ENCODE measurements around the gene GFOD1.

GFOD1 gene, protein sequence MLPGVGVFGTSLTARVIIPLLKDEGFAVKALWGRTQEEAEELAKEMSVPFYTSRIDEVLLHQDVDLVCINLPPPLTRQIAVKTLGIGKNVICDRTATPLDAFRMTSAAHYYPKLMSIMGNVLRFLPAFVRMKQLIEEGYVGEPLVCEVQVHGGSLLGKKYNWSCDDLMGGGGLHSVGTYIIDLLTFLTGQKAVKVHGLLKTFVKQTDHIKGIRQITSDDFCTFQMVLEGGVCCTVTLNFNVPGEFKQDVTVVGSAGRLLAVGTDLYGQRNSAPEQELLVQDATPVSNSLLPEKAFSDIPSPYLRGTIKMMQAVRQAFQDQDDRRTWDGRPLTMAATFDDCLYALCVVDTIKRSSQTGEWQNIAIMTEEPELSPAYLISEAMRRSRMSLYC
- total RNA-seq: 3.6 to 103 (median 72.3) reads per million in 17 experiments

DNA sequence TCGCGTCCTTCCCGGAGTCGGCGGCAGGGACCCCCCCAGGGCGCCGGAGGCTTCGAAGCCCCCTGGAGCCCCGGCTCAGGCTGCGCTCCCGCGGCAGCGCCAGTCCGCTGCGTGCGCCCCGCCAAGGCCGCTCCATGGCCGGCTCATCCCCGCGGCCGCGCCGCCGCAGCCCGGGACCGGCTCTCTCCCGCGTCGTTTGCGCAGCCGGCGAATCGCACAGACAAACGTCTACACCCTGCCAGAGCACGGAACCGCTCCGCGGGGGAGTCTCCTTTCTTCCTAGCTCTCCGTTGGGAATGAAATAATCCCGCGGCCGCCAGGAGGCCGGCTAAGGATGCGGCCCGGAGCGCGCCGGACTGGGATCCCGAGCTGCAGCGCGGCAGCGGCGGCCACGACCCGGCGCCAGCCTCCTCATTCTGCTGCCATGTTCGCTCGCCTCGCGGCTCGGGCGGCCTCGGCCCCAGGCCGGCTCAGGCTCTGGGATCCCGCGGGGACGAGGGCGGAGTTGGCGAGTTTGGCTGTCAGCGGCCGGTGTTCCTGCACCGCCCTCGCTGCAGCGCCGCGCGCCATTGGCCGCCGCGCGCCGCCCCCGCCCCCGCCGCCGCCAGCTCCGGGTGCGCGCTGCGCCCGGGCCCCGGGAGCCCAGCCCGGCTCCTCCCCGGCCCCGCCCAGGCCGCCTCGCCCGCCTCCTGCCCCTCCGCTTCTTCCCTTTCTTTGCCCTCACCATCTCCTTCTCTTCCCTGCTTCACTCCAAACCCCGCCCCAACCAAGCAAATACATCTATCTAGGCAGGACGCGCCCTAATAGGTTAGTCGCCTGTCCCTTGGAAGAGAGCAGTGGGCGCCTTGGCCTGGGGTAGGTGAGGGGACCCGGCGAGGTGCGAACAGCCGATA, at the start of gene GFOD1:
TSS of gene GFOD1 (minus strand) at position 479 of the 893 bp plus-strand sequence. CDS start 710 bp downstream, outside the sequence.
- peak; percentile 92 to 97 (median 94) for DNase-seq

DNA sequence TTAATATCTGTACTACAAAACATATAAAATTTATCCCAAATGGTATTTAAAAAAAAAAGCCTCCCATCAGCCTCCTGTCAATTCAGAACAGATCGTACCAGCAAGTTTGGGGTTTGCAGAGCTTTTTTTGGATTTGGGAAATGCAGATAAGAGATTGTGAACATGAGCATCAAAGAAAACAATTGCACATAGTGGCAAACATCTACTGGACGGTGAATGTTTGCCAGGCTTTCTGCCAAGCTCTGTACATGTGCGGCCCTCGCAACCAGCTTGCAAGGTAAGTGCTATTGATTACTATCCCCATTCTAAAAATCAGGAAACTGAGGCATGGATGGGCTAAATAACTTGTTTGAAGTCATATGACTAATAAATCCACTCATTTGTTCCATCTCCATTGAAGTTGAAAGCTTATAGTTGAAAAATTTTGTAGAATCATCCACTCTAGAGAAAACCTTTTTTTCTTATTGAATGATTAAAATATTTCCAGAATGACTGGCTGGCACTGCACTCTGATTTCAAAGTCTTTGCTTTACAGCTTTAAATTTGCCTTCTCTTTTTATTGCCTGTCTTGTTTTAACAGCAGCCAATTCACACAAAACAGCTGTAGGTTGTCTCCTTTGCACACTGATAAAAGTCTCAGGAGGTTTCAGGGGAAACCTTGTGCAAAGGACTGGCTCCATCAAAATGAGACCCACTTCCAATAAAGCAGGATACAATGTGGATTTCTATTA, 49.6 kb upstream of the GFOD1 start:
- DNase-seq: no peak

DNA sequence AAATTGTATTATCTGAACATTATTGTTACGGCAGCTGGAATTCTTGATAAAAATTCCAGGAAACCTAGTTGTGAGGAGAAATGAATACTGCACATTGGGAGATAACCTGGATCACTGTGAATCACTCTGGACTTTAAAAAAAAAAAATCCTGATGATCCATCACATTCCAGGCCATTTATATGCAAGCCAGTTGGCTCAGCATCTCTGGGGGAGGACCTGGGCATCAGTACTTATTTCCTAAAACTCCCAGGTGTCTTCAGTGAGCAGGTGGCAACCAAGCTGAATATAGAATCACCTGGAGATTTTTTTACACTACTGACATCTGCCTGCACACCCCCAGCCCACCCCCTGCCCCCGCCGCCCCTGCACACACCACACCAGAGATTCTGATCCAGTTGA, 47.9 kb upstream of the GFOD1 start:
- no peak for DNase-seq

DNA sequence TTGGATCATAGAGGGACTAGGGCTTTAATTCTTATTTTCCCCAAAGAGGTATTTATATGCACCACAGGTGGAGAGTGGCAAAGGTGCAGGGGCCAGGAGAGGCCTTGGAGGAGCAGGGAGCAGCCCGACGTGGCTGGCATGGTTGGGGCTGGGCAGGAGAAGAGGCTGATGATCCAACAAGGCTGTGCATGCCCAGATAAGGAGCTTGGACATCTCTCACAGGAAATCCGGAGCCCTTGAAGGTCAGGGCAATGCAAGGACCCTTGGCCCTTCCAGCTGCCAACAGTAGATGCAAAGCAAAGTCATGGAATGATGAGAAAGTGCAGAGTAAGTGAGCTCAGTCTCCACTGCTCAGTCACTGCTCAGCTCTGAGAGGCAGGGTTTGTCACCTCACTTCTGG, 47.1 kb upstream of the GFOD1 start:
- DNase-seq: no peak

DNA sequence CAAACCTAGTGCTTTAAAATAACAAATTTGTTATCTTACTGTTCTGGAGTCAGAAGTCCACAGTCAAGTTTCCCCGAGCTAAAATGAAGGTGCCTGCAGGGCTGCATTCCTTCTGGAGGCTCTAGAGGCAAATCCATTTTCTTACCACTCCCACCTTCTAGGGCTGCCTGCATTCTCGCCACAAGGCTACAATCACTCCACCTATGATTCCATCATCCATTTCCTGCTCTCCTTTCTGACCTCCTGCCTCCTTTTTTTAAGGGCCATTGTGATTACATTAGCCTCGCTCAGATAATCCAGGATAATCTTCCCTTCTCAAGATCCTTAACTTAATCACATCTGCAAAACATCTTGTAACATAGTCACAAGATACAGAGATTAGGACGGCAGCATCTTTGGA, 44.6 kb upstream of the GFOD1 start:
- no peak for DNase-seq

DNA sequence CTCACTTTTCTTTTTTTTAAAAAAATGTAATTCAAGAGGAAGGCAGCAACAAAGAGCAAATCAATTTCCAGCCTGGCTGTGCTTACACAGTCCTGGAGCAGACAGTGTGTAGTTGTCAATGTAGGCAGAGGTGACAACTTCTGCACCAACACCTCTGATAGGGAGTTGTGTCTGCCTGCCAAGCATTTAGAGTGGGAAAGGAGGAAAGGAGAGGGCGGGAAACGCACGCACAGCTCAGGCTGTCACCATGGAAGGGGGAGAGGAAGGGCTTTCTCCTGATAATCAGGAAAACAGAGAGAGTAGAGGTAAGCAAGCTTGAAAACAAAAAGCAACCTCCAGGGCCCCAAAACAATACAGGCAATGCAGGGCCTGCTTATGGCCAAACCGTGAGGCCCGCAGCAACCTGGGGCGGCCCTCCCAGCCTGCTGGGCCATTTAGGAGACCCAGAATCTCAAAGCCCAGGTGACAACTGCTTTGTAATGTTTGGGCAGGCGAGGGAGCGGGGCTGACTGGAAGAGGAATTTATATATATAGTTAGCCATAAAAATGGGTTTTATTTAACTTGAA, 41.5 kb upstream of the GFOD1 start:
- no peak for DNase-seq

DNA sequence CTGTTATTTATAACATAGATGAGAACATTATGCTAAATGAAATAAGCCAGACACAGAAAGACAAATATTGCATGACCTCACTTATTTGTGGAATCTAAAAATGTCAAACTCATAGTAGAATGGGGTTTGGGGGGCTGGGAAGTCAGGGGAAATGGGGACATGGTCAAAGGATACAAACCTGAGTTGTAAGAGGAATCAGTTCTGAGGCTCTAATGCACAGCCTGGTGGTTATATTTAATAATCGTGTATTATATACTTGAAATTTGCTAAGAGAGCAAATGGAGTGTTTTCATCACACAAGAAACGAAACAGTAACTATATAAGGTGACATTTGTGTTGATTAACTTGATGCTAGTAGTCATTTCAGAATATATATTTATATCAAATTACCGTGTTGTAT, 40.8 kb upstream of the GFOD1 start:
- peak in 1 of 4 experiments; percentile 20 for DNase-seq

DNA sequence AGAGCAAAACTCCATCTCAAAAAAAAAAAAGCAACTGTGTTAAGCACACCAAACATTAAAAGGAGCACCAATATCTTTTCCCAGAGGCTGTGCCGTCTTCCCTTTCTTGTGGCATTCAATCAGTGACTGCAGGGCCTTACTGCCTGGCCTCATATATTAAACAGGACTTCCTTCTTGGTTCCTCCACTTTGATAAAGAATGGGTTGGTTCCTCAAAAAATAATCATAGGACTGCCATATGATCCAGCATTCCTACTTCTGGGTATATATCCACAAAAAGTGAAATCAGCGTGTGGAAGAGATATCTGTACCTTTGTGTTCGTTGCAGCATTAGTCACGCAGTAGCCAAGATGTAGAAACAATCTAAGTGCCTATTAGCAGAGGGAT, 40.3 kb upstream of the GFOD1 start:
- DNase-seq: peak; percentile 48 to 75 (median 62)

DNA sequence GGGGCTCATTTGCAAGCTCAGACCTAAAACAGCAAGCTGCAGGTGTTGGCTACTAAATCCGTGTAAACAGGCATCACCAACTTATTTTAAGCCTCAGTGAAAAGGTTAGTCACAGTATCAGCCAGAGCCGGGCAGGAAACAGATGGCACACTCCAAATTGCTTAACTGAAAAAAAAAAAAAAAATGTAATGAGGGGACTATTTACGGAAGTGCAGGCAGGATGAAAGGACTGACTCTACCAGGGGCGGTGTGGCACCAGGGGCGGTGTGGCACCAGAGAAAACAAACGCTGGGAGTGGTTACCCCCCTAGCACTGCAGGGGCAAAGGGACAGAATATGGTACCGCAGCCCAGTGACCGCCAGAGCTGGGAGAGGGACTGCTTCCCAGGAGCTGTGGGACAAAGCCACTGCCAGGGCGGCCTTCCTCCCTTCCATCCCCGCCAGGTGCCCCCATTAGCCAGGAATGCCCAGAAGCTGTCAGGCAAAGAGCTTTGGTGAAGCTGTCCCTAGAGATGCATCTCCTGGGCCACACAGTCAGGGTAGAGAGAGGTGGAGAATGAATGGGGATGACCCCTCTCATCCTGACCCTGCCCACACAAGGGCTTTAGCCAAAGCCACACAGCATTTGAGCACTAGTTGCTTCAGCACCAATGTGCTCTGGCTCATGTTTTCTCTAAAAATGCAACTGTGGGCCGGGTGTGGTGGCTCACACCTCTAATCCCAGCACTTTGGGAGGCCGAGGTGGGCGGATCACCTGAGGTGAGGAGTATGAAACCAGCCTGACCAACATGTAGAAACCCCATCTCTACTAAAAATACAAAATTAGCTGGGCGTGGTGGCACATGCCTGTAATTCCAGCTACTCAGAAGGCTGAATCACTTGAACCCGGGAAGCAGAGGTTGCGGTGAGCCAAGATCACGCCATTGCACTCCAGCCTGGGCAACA, 39.6 kb upstream of the GFOD1 start:
- peak; percentile 74 to 93 (median 87) for DNase-seq

DNA sequence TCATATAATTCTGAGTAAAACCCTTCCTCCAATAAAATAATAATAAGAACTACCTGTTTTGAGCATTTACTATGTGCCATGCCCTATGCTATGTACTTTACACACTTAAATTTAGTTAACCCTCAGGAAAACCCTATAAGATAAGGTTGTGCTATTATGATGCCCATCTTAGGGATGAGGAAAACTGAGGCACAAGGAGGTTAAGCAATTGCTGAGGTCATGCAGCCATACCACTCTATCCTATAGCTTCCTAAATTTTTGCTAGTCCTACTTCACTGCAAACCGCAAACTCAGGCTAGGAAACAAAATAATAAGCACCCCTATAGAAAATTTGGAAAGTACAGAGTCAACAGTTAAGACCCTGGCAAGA, 38.9 kb upstream of the GFOD1 start:
- peak in 1 of 4 experiments; percentile 70 for DNase-seq

DNA sequence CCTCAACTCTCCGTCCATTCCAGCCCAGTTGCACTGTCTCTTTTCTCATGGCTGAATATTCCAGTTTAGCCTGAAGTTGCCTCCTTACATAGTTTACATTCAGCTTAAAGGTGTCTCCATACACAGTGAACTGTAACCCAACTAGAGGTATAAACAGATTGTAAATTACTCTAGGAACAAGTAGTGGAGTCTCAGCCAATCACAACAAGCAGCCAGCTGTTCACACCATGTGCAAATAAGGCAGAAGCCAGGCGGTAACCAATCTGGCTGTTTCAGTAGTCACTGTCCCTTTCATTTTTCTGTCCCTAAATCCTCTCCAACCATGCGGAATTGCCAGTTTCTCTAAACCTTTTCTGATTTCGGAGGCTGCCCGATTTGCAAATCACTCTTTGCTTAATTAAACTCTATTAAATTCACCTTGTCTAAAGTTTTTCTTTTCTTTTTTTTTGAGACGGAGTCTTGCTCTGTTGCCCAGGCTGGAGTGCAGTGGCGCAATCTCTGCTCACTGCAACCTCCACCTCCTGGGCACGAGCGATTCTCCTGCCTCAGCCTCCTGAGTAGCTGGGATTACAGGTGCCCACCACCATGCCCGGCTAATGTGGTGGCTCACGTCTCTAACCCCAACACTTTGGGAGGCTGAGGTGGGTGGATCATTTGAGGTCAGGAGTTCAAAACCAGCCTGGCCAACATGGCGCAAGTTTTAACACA, 37.6 kb upstream of the GFOD1 start:
- no peak for DNase-seq

DNA sequence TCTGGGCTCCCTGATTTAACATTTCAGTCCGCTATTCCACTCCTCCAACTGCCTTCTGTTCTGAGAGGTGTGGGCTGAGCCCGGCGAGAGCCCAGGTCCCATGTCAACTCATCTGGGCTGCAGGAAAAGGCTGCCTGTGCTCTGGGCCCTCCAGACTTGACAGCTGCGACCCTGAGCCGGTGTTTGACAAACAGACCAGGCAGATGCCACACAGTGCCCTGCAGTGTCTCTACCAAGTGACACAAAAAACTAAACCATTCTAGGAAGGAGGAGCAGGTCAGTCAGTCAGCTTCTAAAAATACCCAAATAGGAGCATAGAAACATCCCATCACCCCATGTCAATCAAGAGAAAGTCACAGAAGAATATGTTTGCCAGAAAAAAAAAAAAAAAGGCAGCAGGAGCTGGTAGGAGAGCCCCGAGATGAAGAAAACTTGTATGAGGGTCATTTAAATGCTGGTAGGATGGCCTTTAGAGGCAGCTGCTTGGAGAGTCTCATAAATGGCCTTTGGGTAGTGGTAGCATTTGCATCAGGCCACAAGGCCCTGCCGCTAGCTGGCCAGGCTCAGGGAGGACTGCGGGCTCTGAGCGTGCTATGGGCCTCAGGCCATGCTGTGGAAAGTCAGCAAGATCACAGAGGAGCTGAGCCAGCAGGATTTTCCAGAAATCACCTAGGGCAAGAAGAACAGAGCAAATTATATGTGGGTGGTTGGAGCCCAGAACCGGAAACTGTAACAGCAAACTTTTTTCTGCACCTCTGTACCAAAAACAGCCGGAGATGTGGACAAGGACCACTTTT, 36.6 kb upstream of the GFOD1 start:
- DNase-seq: peak in 1 of 4 experiments; percentile 21

DNA sequence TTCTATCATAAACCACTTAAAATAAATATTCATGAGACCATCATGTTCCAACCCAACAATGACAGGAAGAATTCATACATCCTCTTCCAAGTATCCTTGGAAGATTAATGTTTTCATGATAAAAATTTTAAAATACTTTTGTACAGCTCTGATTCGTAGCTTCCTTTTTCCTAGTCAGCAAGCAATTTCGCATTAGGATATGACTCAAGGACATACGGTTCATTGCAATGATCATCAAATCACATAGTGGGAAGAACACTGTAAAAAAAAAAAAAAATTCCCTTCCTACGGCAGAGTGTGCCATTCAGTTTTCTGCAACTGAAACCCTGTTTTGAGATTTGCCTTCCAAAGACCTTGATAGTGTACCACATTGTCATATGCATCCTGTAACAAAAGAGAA, 35.3 kb upstream of the GFOD1 start:
- peak; percentile 44 to 90 (median 74) for DNase-seq

DNA sequence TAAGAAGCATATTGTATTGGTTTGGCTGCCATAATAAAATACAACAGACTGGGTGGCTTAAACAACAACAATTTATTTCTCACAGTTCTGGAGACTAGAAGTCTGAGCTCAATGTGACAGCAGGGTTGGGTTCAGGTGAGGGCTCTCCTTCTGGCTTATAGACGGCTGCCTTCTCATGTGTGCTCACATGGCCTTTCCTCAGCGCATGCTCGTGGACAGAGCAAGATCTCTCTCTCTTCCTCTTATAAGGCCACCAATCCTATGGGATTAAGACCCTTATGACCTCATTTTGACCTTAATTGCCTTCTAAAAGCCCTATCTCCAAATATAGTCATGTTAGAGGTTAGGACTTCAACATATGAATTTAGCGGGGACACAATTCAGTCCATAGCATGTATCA, 32.4 kb upstream of the GFOD1 start:
- DNase-seq: no peak

DNA sequence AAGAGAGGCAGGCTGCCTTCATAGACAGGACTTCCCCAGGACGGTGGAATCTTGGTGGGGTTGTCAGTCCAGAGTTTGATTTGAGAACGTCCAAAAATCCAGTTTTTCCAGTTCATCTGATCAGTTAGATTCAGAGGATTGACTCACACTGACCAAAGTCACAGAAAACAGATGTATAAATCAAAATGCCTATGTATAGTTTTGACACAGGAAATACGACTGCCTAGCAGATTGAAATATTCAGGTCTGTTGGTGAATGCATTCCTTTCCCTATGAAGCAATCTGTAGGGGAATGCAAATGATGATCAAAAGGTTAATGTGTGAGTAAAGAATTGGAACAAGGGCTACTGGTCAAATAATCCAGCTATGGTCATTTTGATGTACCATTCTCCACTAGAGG, 29.7 kb upstream of the GFOD1 start:
- no peak for DNase-seq

DNA sequence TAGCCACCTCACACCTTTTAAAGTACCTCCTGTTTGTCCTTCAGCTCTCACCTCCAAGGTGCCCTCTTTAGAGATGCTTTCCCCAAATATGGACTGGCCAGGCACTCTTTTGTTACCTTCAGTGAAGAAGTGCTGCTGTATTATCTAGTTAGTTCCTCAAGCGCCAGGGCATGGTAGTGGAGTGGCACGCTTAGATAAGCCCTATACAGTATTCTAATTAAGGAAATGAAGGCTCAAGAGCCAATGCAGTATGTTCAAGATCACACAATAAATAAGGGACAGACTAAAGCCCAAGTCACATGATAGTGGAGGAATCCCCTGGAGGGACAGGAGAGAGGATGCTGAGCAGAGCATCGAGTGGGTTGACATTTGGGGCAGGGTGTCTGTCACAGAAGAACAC, 28.5 kb upstream of the GFOD1 start:
- no peak for DNase-seq

DNA sequence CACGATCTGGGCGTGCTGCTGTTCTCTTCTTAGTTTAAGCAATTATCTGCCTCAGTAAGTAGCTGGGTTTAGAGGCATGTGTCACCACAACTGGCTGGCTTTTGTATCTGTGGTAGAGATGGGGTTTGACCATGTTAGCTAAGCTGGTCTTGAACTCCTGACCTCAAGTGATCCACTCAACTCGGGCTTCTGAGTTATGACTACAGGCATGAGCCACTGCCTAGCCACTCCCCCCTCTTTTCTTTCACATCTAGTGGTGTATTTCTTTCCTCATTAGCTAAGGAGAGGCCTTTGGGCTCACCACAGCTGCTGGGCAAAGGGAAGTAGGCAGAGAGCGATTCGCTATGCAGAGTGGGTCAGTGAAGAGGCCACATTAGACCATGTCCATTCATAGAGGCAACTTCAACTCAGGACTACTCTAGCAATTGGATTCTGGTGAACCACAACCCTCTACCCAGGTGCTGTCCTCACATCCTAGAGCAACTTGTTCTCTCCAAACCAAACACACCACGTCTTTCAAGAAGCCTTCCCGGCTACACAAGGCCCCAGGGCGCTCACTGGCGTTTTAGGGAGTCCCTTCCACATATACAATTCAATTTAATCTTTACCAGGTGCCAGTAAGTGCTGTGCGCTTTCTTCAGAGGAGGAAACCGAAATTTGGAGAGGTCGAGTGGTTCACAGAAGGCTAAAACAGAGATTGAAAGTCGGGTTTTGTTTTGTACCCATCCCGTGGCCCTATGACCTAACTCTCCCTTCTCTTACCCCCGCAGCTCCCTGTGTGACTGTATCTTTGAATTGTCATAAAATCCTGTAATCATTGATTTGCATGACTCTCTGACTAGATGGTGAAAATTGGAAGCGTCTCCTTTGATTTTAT, 26.5 kb upstream of the GFOD1 start:
- DNase-seq: peak; percentile 49 to 74 (median 67)

DNA sequence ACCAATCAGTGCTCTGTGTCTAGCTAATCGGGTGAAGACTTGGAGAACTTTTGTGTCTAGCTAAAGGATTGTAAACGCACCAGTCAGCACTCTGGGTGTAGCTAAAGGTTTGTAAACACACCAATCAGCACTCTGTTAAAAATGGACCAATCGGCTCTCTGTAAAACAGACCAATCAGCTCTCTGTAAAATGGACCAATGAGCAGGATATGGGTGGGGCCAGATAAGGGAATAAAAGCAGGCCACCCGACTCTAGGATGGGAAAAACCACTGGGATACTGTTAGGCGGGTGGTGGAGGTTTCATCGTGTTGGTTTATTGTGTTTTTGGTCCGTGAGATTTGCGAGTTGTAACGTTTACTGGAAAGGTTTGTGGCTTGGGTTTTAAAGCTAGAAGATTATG, 25.5 kb upstream of the GFOD1 start:
- DNase-seq: no peak
